C4-2B (cell line): ENCODE data around the gene GALNTL6.

Experiments
- ZFX ChIP-seq: fragments of 450-650 bp; IDR thresholded peaks from 2 replicates; pipeline ENCODE4 v1.6.1; 2017
- TF ChIP-seq, protein P1 (sequence below): fragments of 450-650 bp; conservative IDR thresholded peaks from 2 replicates; pipeline ENCODE4 v1.5.1; 2017; ENCODE audit warnings: mild to moderate bottlenecking

DNA sequence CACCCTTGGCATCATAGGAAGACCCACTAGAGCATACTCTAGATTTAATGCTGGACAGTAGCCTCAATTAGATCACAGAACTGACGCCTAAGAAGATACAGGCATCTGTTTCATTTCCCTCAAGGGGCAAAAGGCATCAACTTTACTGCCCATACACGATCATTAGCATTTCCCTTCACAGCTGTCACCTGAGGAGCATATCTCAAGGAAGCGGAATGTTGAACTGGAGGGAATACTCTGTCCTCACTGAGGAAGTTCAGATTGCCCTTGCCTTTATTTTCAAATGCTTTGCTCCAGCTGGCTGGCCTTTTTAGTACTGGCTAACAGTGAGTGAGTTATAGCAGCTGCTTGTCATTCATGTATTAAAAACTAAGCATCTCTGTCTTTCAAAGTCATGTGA lies 847.0 kb downstream of the GALNTL6 start:
- TF ChIP-seq, protein P1, sequence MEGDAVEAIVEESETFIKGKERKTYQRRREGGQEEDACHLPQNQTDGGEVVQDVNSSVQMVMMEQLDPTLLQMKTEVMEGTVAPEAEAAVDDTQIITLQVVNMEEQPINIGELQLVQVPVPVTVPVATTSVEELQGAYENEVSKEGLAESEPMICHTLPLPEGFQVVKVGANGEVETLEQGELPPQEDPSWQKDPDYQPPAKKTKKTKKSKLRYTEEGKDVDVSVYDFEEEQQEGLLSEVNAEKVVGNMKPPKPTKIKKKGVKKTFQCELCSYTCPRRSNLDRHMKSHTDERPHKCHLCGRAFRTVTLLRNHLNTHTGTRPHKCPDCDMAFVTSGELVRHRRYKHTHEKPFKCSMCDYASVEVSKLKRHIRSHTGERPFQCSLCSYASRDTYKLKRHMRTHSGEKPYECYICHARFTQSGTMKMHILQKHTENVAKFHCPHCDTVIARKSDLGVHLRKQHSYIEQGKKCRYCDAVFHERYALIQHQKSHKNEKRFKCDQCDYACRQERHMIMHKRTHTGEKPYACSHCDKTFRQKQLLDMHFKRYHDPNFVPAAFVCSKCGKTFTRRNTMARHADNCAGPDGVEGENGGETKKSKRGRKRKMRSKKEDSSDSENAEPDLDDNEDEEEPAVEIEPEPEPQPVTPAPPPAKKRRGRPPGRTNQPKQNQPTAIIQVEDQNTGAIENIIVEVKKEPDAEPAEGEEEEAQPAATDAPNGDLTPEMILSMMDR, result no peak
- no peak for TF ChIP-seq ZFX
